Panc1 (cell line): ENCODE results near the gene SUFU.

Experiments
- POLR2AphosphoS5 ChIP-seq: IDR thresholded peaks from 2 replicates; pipeline ENCODE4 v1.6.1; 2012; ENCODE audit warnings: mild to moderate bottlenecking, low read depth, low read length, moderate library complexity
- TF ChIP-seq, protein P1 (sequence below): fragments of 450-650 bp; IDR thresholded peaks from 2 replicates; pipeline ENCODE4 v1.5.1; 2017; ENCODE audit warnings: mild to moderate bottlenecking

- TF ChIP-seq POLR2AphosphoS5, result no peak
- TF ChIP-seq, protein P1, sequence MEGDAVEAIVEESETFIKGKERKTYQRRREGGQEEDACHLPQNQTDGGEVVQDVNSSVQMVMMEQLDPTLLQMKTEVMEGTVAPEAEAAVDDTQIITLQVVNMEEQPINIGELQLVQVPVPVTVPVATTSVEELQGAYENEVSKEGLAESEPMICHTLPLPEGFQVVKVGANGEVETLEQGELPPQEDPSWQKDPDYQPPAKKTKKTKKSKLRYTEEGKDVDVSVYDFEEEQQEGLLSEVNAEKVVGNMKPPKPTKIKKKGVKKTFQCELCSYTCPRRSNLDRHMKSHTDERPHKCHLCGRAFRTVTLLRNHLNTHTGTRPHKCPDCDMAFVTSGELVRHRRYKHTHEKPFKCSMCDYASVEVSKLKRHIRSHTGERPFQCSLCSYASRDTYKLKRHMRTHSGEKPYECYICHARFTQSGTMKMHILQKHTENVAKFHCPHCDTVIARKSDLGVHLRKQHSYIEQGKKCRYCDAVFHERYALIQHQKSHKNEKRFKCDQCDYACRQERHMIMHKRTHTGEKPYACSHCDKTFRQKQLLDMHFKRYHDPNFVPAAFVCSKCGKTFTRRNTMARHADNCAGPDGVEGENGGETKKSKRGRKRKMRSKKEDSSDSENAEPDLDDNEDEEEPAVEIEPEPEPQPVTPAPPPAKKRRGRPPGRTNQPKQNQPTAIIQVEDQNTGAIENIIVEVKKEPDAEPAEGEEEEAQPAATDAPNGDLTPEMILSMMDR, result no peak
Observed at GRCh38 chr10:102611514-102612087, 107.8 kb downstream of the SUFU start.
